HG03558 (cell line): Measurements from ENCODE around the gene SMIM33.
"Not testable (repeated sequence)": the region's sequence is repeated elsewhere in the genome, so short reads cannot be mapped to it uniquely, and the experiment has no call there.

Experiments used
- ATAC-seq: cut with Tn5 transposase; IDR thresholded peaks from one replicate; pipeline ENCODE4 v1.9.1; 2021; ENCODE audit warnings: moderate number of reproducible peaks; ENCODE audit not compliant: unreplicated experiment; ENCODE audit errors: extremely low read depth

The SMIM33 gene

GRCh38 chr5:139454568-139455290 is 16.1 kb upstream of the SMIM33 start:
- ATAC-seq, result no peak

GRCh38 chr5:139456776-139457175 is 14.0 kb upstream of the SMIM33 start:
- ATAC-seq, result no peak

- ATAC-seq, result no peak
These were observed 13.6 kb upstream of the SMIM33 start for GRCh38 chr5:139457241-139457640.

GRCh38 chr5:139457653-139458306 is 13.0 kb upstream of the SMIM33 start:
- no peak for ATAC-seq

GRCh38 chr5:139458580-139459407 is 12.0 kb upstream of the SMIM33 start:
- ATAC-seq, result peak; percentile 30

- no peak for ATAC-seq
These were observed 11.3 kb upstream of the SMIM33 start for GRCh38 chr5:139459451-139459934.

GRCh38 chr5:139460455-139460854 is 10.3 kb upstream of the SMIM33 start:
- ATAC-seq, result no peak

- no peak for ATAC-seq
These were observed 9.6 kb upstream of the SMIM33 start for GRCh38 chr5:139461176-139461575.

GRCh38 chr5:139461698-139462097 is 9.1 kb upstream of the SMIM33 start:
- ATAC-seq, result no peak

- no peak for ATAC-seq
These were observed 8.1 kb upstream of the SMIM33 start, which contains the start of gene ECSCR for GRCh38 chr5:139462586-139463276. Gene ECSCR (minus strand): TSS chr5:139462743. CDS start chr5:139462670, 73 bp downstream.

GRCh38 chr5:139468421-139468931 is 2.3 kb upstream of the SMIM33 start:
- no peak for ATAC-seq

GRCh38 chr5:139472386-139473030 is 1.7 kb downstream of the SMIM33 start:
- no peak for ATAC-seq

- ATAC-seq, result no peak
These were observed 2.3 kb downstream of the SMIM33 start for GRCh38 chr5:139473105-139473504.

GRCh38 chr5:139473565-139473964 is 2.8 kb downstream of the SMIM33 start:
- ATAC-seq, result no peak

GRCh38 chr5:139474890-139475791 is 4.3 kb downstream of the SMIM33 start:
- no peak for ATAC-seq

- ATAC-seq, result no peak
These were observed 5.2 kb downstream of the SMIM33 start for GRCh38 chr5:139475865-139476617.

GRCh38 chr5:139478657-139479423 is 8.0 kb downstream of the SMIM33 start:
- ATAC-seq, result not testable (repeated sequence)
